Measurements from ENCODE around the gene AKAP14.
"Not testable (repeated sequence)": the region's sequence is repeated elsewhere in the genome, so short reads cannot be mapped to it uniquely, and the experiment has no call there.

Gene AKAP14

DNA sequence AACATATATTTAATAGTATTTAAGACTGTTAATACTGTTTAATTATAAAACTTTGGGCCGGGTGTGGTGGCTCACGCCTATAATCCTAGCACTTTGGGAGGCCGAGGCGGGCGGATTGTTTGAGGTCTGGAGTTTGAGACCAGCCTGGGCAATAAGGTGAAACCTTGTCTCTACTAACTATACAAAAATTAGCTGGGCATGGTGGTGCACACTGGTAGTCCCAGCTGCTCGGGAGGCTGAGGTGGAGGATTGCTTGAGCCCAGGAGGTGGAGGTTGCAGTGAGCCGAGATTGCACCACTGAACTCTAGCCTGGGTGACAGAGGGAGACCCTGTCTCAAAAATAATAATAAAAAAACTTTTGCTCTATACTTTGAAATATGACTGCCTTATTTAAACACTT, 26.7 kb downstream of the AKAP14 start:
- not testable (repeated sequence) for DNase-seq (ENCODE audit: low read depth)

DNA sequence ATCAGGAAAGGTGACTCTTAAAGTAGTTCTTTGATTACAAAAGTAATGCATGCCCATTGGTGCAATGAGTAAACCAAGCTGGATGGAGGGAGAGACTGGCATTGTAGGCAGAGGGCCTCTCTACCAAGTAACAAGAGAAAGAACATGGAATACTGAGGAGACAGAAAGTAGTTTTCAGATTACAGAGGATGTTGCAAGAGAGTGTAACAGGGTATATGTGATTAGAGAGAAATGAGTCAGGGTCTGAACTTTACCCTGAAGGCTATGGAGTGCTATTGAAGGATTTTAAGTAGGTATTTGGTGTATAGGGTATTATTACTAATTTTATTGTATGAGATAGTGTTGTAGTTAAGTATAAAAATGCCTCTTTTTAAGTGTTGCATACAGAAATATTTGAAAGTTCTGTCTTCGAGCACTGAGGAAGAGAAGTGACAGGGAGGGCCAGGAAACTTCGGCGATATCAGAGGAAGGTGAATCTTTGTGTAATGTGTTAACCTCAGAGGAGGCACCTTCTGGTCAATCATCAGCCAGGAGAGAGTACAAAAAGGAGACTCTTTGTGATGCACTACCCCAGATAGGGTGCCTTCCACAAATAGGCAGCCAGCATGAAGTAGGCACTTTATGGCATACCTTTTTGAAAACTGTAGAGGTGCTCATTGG, 39.7 kb downstream of the AKAP14 start:
- DNase-seq (ENCODE audit: low read depth): no peak

DNA sequence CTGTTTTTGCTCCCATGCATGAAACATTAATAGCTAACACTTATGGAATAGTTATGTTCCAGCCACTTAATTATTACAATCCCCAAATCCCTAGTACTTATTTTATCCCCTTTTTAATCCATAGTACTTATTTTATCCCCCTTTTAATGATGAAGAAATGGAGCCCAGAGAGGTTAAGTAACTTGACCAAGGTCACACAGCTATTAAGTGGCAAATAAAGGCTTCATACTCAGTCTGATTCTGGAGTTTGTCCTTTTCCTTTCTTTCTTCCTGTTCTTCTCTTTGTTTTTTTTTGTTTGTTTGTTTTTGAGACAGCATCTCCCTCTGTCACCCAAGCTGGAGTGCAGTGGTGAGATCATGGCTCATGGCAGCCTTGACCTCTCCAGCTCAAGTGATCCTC, 45.6 kb downstream of the AKAP14 start:
- DNase-seq (ENCODE audit: low read depth): no peak

DNA sequence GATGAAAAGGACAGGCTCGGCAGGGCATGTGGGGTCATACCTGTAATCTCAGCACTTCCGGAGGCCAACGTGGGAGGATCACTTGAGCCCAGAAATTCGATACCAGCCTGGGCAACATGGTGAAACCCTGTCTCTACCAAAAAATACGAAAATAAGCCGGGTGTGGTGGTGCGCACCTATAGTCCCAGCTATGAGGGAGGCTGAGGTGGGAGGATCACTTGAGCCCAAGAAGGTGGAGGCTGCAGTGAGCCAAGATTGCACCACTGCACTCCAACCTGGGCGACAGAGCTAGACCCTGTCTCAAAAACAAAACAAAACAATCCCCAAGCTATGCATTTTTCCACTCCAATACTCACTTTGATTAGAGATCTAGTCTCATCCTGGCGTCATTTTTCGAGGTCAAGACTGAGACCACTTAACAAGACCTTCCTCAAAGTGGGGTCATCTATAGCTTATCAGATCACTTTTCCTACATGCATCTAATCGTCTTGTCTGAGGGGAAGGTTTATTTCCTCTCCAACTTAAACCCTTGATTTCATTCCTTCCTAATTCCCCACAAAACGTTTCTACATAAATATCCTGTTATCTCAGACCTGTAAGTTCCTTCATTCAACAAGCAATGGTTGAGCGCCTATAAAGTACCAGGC, 46.6 kb downstream of the AKAP14 start:
- DNase-seq (ENCODE audit: low read depth): no peak

DNA sequence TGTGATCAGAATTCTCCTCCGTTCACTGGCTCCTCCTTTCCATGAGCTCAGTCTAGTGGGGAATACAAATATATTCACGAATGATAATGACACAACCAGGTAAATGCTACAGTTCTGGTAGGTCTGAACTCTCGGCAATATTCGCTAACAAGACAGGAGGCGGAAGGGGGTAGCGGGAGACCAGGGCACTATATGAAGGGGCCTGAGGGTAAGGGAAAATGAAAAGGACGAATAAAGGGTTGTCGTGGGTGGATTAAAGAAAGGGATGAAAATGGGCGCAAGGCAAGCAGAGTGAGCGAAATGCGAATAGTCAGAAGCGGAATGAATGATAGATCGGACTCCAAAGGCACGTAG, 47.1 kb downstream of the AKAP14 start:
- no peak for DNase-seq (ENCODE audit: low read depth)

DNA sequence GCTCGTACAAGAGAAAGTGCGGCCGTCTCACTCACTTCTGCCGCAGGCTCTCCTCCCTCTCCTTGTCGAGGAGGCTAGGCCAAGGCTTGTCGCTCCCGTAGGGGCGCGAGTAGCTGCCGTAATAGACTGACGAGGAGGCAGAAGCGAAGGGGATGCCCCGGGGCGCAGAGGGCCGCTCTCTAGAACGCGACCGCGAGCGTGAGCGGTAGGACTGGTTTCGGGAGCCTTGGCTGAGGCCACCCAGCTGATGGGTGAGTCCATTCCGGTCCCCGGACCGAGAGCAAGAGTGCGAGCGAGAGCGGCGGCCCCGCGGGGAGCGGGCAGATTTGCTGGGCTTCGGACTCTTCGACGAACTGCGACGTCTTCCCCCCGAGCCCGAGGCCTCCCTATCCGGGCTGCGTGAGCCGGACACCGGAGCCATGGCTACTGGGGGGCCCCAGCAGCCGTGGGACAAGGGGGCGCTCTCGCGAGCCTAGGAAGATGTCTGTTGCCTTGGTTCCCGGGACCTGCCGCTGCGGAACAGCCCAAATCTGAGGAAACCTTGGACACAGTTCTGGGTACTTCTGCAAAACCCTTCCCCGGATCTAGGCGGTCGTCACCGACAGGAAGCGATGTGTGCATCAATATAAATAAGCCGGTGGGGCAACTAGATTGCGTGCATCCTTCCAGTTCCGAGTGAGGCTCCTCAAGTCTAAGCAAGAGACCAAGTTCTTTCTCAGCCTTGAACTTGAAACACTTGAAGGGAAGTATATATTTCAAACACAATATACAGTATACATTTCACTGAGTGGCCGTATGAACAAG, 47.7 kb downstream of the AKAP14 start, which contains the start of gene NKAP:
NKAP (minus strand) TSS at position 567 of the 804 bp plus-strand sequence; CDS start at position 421, 146 bp downstream.
- DNase-seq (ENCODE audit: low read depth): peak; percentile 58

DNA sequence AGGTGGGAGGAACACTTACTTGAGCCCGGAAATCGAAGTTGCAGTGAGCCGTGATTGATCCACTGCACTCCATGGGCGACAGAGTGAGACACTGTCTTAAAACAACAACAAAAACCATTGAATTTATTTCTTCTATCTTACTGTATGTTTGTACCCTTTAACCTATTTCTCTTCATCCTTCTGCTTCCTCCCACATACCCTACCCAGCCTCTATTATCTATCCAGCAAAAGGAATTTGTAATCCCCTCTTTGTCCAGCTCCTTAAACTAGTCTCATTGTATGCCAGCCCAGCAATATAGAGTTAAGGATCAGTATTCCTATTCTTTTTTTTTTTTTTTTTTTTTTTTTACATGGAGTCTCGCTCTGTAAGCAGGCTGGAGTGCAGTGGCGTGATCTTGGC, 49.8 kb downstream of the AKAP14 start:
- no peak for DNase-seq (ENCODE audit: low read depth)

DNA sequence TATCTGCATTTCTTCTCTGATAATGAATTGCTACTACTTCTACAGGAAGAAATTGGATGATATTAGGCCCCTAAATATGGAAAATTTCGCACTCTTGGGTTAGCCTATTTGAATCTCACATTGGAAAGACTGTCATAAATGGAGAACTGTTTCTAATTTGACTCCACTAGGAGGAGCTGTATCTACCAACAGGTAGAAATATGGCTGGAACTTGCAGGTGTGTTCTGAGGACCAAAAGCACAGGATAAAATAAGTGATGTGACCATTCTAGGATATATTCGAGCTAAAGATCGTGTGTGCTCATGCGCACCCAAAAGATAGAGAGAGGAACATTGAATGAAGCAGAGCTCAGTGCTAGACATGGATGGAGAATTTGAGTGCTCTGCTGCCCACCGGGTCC, 52.7 kb downstream of the AKAP14 start:
- DNase-seq (ENCODE audit: low read depth): no peak

DNA sequence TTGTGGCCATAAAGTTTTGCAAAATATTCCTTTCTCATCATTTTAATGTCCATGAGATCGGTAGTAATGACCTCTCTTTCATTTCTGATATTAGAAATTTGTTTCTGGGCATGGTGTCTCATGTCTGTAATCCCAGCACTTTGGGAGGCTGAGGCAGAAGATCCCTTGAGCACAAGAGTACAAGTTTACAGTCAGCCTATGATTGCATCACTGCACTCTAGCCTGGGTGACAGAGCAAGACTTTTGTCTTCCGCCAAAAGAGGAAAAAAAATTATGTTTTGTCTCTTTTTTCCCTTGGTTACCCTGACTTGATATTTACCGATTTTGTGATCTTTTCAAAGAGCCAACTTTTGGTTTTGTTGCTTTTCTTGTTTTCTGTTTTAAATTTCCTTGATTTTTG, 58.7 kb downstream of the AKAP14 start:
- no peak for DNase-seq (ENCODE audit: low read depth)

DNA sequence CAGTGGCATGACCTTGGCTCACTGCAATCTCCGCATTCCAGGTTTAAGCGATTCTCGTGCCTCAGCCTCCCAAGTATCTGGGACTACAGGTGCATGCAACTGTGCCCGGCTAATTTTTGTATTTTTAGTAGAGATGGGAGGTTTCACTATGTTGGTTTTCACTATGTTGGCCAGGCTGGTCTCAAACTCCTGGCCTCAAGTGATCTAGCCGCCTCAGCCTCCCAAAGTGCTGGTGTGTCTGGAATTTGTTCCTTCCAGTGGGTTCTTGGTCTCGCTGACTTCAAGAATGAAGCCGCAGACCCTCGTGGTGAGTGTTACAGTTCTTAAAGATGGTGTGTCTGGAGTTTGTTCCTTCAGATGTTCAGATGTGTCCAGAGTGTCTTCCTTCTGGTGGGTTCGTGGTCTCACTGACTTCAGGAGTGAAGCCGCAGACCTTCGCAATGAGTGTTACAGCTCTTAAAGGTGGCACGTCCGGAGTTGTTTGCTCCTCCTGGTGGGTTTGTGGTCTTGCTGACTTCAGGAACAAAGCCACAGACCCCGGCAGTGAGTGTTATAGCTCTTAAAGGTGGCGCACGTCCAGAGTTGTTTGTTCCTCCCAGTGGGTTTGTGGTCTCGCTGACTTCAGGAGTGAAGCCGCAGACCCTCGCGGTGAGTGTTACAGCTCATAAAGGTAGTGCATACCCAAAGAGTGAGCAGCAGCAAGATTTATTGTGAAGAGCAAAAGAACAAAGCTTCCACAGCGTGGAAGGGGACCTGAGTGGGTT, 60.3 kb downstream of the AKAP14 start:
- peak; percentile 8 for DNase-seq (ENCODE audit: low read depth)

DNA sequence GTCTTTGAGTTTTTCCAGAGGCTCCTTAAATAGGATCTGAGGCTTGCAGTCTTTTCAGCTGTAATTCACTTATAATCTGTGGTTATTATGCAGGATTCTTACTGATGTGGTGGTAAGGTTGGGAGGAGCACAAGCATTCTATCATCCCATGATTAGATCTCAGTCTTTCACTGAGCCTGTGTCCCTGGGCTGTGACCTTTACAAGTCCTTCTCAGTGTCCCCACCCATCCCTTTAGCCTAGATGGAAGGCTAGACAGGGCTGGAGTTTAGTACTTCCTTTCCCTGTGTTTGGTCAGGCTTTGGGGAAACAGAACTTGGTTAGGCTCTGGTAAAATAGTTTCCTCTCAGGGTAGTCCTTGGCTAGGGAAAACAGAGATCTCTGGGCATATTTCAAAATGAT, 64.9 kb downstream of the AKAP14 start:
- DNase-seq (ENCODE audit: low read depth): no peak

DNA sequence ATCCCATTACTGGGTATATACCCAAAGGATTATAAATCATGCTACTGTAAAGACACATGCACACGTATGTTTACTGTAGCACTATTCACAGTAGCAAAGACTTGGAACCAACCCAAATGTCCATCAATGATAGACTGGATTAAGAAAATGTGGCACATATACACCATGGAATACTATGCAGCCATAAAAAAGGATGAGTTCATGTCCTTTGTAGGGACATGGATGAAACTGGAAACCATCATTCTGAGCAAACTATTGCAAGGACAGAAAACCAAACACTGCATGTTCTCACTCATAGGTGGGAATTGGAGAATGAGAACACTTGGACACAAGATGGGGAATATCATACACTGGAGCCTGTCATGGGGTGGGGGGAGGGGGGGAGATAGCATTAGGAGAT, 71.1 kb downstream of the AKAP14 start:
- DNase-seq (ENCODE audit: low read depth): not testable (repeated sequence)

Data from stimulated activated CD8-positive, alpha-beta memory T cell treated with anti-CD3 and anti-CD28 coated beads, Interleukin-15, amount 100 ng/mL, for 1 hour (primary cell).